GM19395 (cell line): Measurements from ENCODE around the gene MT1F.
"Not testable (repeated sequence)": the region's sequence is repeated elsewhere in the genome, so short reads cannot be mapped to it uniquely, and the experiment has no call there.

Experiments used
- ATAC-seq: cut with Tn5 transposase; IDR thresholded peaks from one replicate; pipeline ENCODE4 v1.9.1; 2021; ENCODE audit warnings: mild to moderate bottlenecking, moderate library complexity; ENCODE audit not compliant: unreplicated experiment

The MT1F gene

DNA sequence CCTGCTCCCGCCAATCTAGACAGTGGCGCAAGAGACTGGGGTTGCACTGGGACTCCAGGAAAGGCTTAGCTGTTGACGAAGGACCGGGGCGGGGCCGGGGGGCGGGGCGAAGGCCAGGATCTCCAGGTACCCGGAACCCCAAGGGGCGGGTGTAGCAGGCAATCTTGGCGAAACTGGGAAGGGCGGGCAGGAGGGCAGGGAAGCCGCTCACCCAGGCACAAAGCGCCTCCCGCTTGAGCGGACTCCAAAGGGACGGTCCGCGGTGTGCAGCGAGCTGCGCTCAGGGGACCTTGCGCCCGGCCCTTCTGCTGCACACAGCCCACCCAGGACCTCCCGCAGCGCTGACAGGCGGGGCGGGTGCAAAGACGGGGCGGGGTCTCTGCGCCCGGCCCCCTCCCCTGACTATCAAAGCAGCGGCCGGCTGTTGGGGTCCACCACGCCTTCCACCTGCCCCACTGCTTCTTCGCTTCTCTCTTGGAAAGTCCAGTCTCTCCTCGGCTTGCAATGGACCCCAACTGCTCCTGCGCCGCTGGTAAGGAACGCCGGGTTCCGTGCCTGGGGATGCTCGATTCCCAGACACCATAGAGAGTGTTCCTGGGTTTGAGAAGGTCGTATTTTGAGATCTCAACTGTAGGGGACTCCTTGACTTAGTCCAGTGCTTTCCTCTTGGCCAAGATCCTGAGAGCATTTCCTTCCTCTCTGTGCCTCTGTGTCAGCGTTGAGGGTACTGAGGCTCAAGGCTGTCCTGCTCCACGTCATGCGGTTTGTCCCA, at the start of gene MT1F:
MT1F (plus strand) TSS at position 405 of the 772 bp plus-strand sequence; CDS start at position 505, 100 bp downstream.
- no peak for ATAC-seq

DNA sequence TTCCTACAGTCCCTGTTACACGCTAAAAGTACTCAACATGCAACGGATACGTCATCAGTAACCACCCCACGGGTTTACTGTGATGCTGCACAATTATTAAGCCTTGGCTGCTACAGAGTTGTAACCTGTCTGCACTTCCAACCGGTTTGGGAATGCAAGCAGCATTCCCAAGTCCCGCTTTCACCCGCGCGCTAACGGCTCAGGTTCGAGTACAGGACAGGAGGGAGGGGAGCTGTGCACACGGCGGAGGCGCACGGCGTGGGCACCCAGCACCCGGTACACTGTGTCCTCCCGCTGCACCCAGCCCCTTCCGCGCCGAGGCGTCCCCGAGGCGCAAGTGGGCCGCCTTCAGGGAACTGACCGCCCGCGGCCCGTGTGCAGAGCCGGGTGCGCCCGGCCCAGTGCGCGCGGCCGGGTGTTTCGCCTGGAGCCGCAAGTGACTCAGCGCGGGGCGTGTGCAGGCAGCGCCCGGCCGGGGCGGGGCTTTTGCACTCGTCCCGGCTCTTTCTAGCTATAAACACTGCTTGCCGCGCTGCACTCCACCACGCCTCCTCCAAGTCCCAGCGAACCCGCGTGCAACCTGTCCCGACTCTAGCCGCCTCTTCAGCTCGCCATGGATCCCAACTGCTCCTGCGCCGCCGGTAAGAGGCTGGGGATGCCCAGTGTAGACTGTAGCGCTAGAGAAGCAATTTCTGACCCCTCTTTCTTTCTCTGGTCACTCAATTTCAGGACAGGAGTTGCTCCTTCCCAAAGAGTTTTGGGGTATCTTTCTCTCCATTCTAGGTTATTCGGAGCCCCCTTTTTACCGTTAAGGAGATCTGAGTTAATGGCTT, 49.5 kb upstream of the MT1F start, which contains the start of gene MT2A:
MT2A (plus strand) TSS at position 542 of the 833 bp plus-strand sequence; CDS start at position 614, 72 bp downstream.
- ATAC-seq = peak; percentile 82

DNA sequence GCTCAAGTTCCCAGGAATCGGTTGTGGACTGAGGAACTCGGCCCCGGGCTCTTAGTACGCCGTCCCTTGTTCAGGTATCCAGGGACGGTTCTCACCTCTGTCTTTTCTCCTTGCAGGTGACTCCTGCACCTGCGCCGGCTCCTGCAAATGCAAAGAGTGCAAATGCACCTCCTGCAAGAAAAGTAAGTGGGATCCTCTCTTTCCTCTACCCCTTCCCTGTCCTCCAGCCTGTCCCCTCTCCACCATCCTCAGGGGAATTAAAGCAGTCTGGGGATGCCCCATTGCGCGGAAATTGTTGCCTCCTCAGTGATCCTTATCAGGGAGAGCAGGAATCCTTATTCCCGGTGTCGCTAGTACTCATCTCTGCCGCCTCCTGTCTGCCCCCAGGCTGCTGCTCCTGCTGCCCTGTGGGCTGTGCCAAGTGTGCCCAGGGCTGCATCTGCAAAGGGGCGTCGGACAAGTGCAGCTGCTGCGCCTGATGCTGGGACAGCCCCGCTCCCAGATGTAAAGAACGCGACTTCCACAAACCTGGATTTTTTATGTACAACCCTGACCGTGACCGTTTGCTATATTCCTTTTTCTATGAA, 48.8 kb upstream of the MT1F start:
- no peak for ATAC-seq

DNA sequence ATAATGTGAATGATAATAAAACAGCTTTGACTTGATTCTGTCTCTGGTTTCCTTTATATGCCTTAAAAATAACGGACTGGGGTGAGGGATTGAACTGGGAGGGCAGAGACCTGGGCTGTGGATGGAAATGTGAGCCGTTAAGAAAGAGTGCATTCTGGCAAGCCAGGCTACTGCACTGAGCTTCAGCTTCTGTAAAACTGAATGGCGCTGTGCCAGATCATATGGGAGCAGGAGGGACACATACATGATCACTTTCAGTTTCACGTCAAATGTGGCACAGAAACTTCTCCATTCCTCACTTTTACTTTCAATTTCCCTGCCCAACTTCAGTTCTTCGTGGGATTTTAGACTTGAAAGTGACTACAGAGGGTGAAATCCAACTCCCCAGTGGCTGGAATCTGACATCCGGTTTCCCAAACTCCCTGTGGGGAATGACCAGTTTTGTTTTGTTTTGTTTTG, 48.3 kb upstream of the MT1F start:
- ATAC-seq = peak; percentile 58

DNA sequence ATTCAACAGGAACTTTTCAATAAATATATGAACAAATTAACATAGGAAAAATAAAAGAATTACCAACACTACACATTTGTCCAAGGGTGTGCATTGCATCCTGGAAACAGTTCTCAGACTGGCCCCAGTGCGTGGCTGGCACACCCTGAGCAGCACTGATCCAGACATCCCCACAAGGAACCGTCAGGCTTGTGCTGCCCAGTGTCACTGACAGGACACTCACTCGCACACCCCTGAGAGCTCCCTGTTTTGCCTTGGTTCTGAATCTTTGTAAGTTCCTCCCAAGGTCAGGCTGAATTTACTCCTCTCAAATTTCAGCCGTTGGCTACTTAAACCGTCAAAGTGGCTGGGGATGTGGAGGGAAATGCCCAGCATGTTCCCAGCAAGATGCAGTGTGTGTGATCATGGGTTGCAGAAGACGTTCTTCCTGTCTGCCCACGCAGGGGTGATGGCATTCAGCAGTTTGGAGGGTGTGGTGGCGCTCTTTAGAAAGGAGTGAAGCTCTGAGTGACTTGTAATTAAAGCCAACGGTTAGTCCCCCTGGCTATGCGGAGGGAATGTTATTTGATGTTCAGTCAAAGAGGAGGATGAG, 47.6 kb upstream of the MT1F start:
- no peak for ATAC-seq

GRCh38 chr16:56610609-56611111, 47.1 kb upstream of the MT1F start:
- ATAC-seq = no peak

DNA sequence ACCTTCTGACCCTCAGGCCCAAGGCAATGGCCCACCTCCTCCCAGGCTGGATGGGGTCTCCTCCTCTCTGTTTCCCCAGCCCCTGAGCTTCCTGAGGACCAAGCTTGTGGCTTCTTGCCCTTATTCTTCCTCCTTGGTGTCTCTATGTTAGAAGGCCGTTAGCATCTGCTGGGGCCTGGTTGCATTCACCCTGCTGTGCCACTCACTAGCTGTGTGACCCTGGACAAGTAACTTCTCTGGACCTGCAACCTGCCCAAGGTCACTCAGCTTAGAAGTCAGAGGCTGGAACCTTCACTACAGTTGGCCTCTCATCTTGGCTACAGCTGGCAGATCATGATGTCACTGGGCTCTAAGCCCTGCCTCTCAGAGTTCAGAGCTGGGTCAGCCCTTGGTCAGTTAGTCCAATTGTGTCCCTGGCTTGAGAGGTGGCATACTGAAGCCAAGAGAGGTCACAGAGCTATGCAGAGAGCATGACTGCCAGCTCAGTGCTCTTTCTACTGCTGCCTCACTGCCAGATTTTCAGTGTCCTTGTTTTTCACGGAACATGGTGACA, 46.4 kb upstream of the MT1F start:
- no peak for ATAC-seq

GRCh38 chr16:56613706-56614105, 44.1 kb upstream of the MT1F start:
- no peak for ATAC-seq

DNA sequence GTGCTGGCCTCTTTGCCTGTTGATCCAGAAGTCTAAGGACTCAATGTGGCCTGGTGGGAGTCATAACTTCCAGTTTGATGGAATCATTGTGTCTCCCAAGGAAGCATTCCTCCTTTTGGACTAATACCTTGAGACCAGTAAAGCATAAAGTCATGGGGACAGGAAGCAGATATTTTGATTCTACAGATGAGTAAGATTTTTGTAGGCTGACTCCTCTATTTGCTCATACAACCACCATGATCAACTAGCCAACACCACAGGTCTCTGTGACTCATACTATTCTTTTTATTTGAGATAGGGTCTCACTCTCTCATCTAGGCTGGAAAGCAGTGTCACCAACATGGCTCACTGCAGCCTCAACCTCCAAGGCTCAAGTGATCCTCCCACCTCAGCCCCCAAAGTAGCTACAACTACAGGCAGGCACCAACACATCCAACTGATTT, 43.2 kb upstream of the MT1F start:
- no peak for ATAC-seq

DNA sequence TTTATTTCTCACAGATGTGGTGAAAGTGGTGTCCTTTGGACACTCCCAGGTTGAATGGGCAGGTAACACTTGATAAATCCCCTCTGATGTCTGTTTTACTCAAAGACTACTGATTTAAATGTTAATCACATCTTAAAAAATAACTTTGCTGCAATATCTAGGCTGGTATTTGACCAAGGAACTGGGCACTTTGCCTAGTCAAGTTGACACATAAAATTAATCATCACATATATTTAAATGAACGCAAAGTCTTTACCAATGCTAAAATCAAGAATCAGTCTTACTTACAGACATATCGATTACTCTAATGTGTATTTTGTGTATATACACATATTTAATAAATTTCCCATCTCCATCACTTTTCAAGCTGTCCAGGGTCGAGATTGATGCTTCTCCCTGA, 42.4 kb upstream of the MT1F start:
- ATAC-seq = no peak

DNA sequence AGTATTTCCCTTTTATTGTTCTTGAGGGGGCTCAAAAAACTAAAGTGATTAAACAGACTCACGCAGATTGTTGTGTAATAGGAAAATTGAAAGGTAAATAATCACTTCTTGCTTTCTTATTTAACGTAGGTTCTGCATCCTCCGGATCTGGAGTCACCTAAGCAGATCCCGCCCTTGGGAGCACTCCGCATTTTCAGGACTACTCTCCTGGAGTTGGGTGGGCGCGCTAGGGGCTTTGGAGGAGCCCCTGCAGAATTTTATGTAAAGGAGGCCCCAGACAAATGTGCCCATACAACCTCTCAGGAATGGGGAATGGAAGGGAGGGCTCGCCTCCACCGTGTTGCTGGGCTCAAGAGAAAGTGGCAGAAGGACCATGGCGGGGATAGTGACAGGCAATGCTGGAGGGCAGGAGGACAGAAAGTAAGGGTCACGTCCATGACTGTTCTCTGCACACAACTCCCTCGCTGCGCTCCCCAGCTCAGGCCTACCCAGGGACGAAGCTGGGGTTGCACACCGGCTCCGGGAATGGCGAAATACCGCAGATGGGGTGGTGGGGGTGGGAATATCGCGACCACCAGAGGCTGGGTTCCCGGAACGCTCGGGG, 41.0 kb upstream of the MT1F start:
- ATAC-seq = no peak

DNA sequence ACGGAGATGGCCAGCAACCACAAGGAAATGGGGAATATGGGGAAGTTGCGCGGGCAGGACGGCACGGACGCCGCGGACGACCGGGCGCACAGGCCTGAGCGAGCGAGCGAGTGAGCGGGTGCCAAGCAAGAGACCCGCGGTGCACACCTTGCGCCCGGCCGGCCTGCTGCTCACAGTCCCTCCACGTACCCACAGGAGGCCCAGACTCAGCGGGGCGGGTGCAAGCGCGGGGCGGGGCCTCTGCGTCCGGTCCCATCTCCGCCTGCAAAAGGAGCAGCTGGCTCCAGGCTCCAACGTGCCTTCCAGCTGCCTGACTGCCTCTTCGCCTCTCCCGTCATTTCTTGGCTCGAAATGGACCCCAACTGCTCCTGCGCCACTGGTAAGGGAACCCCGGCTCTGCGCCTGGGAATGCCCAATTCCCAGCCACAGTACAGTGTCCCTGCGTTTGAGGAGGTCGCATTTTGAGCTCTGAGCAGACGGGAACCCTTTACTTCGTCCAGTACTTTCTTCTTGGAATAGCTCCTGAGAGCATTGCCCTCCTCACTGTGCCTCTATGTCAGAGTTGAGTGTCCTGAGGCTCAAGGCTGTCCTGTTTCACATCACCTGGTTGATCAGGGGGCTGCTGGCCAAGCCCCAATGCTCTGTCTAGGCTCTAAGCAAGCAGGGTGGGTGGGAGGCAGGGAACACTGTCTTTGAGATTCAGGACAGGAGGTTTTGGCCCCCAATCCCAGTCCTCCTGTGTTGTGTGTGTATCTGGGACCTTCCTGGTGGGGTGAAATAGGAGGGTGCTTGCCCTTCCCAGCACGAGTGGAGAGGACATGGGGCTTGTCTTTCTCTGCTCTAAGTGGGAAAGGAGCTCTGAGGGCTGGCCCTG, 40.3 kb upstream of the MT1F start:
- ATAC-seq = no peak

- ATAC-seq = no peak
Observed at GRCh38 chr16:56618138-56618537, 39.6 kb upstream of the MT1F start.

DNA sequence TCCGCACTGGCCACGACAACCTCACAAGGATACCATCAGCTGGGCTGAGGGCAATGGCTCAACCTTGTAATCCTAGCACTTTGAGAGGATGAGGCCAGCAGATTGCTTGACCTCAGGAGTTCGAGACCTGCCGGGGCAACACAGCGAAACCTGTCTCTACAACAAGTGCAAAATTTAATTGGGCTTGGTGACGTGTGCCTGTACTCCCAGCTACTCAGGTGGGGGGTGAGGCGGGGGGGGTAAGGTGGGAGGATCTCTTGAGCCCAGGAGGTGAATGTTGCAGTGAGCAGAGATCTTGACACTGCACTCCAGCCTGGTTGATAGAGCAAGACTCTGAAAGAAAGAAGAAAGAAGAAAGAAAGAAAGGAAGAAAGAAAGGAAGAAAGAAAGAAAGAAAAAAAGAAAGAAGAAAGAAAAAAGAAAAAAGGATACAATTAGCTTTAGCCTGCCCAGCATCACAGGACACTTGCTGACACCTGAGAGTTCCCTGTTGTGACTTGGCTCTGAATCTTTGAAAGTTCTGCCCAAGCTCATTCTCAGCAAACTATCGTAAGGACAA, 37.3 kb upstream of the MT1F start:
- no peak for ATAC-seq

DNA sequence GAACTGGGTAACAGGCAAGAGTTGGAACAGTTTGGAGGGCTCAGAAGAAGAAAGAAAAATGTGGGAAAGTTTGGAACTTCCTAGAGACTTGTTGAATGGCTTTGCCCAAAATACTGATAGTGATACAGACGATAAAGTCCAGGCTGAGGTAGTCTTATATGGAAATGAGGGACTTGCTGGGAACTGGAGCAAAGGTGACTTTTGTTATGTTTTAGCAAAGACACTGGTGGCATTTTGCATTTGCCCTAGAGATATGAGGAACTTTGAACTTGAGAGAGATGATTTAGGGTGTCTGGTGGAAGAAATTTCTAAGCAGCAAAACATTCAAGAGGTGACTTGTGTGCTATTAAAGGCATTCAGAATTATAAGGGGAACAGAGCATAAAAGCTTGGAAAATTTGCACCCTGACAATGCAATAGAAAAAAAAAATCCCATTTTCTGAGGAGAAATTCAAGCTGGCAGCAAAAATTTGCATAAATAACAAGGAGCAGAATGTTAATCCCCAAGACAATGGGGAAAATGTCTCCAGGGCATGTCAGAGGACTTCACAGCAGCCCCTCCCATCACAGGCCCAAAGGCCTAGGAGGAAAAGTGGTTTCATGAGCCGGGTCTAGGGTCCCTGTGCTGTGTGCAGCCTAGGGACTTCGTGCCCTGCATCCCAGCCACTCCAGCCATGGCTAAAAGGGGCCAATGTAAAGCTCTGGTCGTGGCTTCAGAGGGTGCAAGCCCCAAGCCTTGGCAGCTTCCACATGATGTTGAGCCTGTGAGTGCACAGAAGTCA, 35.9 kb upstream of the MT1F start:
- ATAC-seq = not testable (repeated sequence)

GRCh38 chr16:56623184-56623583, 34.6 kb upstream of the MT1F start:
- ATAC-seq = not testable (repeated sequence)

DNA sequence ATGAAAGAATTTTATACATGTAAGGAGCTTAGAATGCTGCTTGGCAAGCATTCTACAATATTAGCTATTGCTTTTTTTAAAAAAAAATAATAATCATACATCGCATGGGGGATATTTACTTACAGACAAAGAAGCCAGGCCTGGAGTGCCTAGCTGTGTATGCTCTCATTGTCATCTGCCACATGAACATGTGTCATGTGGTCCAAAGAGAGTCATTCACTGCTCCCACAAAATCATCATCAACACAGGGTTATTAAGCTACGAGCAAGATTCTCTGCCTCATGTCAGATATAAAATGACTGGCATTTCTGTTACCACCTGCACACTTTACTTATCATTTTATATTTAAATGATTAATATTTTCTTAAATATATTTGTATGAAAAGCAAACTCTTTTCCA, 34.1 kb upstream of the MT1F start:
- no peak for ATAC-seq
